Right atrium auricular region (tissue), 2 donors: ENCODE data around the gene CRB1. TPM values are rescaled to one million over a fixed set of nuclear protein-coding genes. Genes with fewer than 3 reads are reported as not detected.
A peak's percentile ranks its signal among the peaks of the same experiment; 100 is the strongest.

Experiments
- DNase-seq: peaks from one replicate; pipeline ENCODE4 v3.0.0-alpha.2; 2019; ENCODE audit warnings: low spot score
- H3K27ac ChIP-seq, 2 donors: fragments of 200-600 bp; sonication (generic); 1 replicate in 1 of 2; 2 replicates in 1 of 2; pipeline ENCODE4 v1.5.1; 2016 to 2019
- H3K27me3 ChIP-seq, 2 donors: fragments of 200-600 bp; sonication (generic); one replicate each; pipeline versions ENCODE4 v1.5.1 to v1.6.0; 2017 to 2019
- H3K36me3 ChIP-seq: fragments of 200-600 bp; sonication (generic); one replicate; pipeline ENCODE4 v1.5.1; 2016
- H3K4me1 ChIP-seq, 2 donors: fragments of 200-600 bp; sonication (generic); one replicate each; pipeline versions ENCODE4 v1.5.1 to v1.6.0; 2017 to 2019
- H3K4me3 ChIP-seq, 2 donors: fragments of 200-600 bp; sonication (generic); 1 replicate in 1 of 2; 2 replicates in 1 of 2; pipeline ENCODE4 v1.5.1; 2017 to 2019; ENCODE audit warnings: mild to moderate bottlenecking in 1 of 2, moderate library complexity in 1 of 2
- H3K9me3 ChIP-seq, 2 donors: fragments of 200-600 bp; sonication (generic); one replicate each; pipeline ENCODE4 v1.5.1; 2019
- CTCF ChIP-seq, 2 donors: fragments of 200-600 bp; sonication (generic); IDR thresholded peaks; one replicate each; pipeline ENCODE4 v1.5.1; 2019; ENCODE audit warnings: antibody characterized with exemption in 2 of 2
- total RNA-seq, 2 donors: library from RNA; depleted of rRNA; stranded (reverse); fragments of >200 nt; gene quantifications; one replicate each; pipeline ENCODE4 v1.1.0, GENCODE V29; 2016

CRB1 gene
- total RNA-seq, 2 donors from 2014 or later: 0.11 to 0.75 TPM

DNA sequence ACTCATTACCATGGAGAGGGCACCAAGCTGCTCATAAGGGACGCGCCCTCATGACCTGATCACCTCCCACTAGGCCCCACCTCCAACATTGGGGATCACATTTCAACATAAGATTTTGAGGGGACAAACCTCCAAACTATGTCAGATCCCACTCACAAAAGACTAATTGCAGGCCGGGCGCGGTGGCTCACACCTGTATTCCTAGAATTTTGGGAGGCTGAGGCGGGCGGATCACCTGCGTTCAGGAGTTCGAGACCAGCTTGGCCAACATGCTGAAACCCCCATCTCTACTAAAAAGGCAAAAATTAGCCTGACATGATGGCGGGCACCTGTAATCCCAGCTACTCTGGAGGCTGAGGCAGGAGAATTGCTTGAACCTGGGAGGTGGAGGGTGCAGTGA lies 228.7 kb downstream of the CRB1 start:
- no peak overlapping the region for H3K4me3 ChIP-seq
- no peaks in the 10 kb centered on the region for H3K9me3 ChIP-seq
- no peaks in the 10 kb centered on the region for H3K36me3 ChIP-seq
- no peaks in the 10 kb centered on the region for H3K4me1 ChIP-seq
- no peaks in the 10 kb centered on the region for H3K27me3 ChIP-seq
- DNase-seq: no peak
- TF ChIP-seq CTCF (IDR thresholded peaks at IDR 0.05): no peak
- H3K27ac ChIP-seq: no peak overlapping the region

- Histone ChIP-seq H3K36me3 (no peaks in the 10 kb centered on the region), H3K4me1 (no peaks in the 10 kb centered on the region), H3K9me3 (no peaks in the 10 kb centered on the region), H3K27ac (no peak overlapping the region), H3K27me3 (no peaks in the 10 kb centered on the region), H3K4me3 (no peak overlapping the region)
- TF ChIP-seq CTCF (IDR thresholded peaks at IDR 0.05): no peak
- no peak for DNase-seq
Measured at GRCh38 chr1:197510691-197511378, 242.8 kb downstream of the CRB1 start.

GRCh38 chr1:197515421-197515820 lies 247.4 kb downstream of the CRB1 start:
- Histone ChIP-seq H3K4me3 (no peak overlapping the region), H3K27ac (no peak overlapping the region), H3K27me3 (no peaks in the 10 kb centered on the region), H3K36me3 (no peaks in the 10 kb centered on the region), H3K4me1 (peaks cover 0 to 5% of the 10 kb centered on the region in 2 donors), H3K9me3 (no peaks in the 10 kb centered on the region)
- DNase-seq: no peak
- no peak for TF ChIP-seq CTCF (IDR thresholded peaks at IDR 0.05)

DNA sequence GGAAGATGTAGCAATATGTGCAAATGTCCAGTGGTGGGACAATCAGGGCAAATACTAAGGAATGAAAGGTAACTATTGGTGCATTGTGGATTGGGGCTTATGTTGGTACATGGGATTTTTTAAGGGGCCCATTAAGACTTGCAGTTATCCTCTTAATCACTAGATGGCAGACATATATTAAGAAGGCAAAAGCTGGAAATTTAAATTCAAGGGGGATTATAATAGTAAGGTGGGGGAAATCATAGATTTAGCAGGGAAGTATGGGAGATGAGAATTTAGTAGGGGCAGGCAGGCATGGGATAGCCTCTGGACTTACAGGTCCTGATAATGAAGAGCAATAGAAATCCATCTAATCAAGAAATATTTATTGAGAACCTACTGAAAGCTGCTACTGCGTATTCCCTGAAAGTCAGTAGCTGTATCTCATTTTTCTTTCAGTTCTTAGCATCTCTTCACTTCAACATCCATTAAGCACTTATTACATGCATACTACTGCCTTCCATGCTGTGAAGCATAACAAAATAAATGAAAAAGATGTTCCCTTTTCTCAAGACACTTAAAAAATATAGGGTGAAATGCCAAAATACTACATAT lies 251.8 kb downstream of the CRB1 start:
- no peak for DNase-seq
- H3K27ac ChIP-seq: no peak overlapping the region
- peaks cover 0 to 5% of the 10 kb centered on the region in 2 donors for H3K4me1 ChIP-seq
- H3K36me3 ChIP-seq: no peaks in the 10 kb centered on the region
- TF ChIP-seq CTCF (IDR thresholded peaks at IDR 0.05): peak in 1 of 2 donors; percentile 50
- H3K9me3 ChIP-seq: no peaks in the 10 kb centered on the region
- H3K4me3 ChIP-seq: no peak overlapping the region
- no peaks in the 10 kb centered on the region for H3K27me3 ChIP-seq

DNA sequence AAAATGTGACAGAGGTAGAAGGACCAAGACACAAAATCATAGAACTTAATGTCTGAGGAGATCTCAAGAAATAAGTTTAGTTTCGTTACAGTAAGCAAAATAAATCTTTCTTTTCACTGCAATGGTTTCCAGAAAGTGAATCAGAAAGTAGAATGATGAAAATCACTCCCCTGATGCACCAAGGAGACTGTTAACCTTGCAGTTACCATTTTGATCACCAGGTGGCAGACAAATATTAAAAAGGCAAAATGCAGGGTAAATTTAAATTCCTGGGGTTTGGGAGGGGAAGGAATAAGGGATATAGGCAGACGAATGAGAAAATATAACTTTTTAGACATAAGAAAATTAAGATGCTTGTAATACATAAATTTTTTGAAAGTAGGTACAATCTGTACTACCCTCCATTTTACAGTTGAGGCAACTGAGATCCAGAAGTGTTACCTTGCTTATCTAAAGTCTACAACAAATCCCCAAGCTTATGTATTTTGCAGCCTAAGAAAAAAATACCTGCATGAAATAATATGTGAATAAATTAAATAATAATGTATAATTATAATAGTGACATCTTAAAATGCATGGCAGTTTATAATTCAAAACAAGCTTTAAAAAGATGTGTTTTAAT lies 253.2 kb downstream of the CRB1 start:
- Histone ChIP-seq H3K27me3 (no peaks in the 10 kb centered on the region), H3K36me3 (no peaks in the 10 kb centered on the region), H3K9me3 (no peaks in the 10 kb centered on the region), H3K4me3 (no peak overlapping the region), H3K27ac (no peak overlapping the region), H3K4me1 (peaks cover 0 to 5% of the 10 kb centered on the region in 2 donors)
- DNase-seq: no peak
- TF ChIP-seq CTCF (IDR thresholded peaks at IDR 0.05): peak; percentile 29 to 65
